HG02852 (cell line): Measurements from ENCODE around the gene ENG.

Experiments
- ATAC-seq: cut with Tn5 transposase; IDR thresholded peaks from one replicate; pipeline ENCODE4 v1.9.1; 2021; ENCODE audit warnings: mild to moderate bottlenecking, moderate library complexity; ENCODE audit not compliant: unreplicated experiment

ENG gene

GRCh38 chr9:127778280-127779135 is 76.0 kb downstream of the ENG start, which contains the start of gene SH2D3C:
SH2D3C (minus strand) TSS chr9:127778666; CDS start chr9:127778627, 39 bp downstream.
- ATAC-seq = peak; percentile 35

- ATAC-seq = no peak
Observed at GRCh38 chr9:127777368-127777980, 77.0 kb downstream of the ENG start.

DNA sequence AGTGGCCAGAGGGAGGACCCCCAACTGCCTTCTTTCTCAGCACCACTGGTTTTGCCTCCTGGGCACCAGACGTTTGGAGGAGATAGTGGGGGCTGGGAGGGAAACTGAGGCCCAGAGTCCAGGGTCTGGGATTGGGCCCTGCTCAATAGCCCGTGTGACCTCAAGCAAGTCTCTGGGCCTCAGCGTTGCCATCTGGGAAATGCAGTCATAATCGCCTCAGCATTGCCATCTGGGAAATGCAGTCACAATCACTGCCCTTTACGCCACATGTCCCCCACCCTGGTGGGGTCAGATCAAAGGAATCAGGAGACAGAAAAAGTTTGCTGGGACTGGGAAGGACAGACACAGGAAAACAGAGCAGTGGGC is 77.6 kb downstream of the ENG start:
- no peak for ATAC-seq

DNA sequence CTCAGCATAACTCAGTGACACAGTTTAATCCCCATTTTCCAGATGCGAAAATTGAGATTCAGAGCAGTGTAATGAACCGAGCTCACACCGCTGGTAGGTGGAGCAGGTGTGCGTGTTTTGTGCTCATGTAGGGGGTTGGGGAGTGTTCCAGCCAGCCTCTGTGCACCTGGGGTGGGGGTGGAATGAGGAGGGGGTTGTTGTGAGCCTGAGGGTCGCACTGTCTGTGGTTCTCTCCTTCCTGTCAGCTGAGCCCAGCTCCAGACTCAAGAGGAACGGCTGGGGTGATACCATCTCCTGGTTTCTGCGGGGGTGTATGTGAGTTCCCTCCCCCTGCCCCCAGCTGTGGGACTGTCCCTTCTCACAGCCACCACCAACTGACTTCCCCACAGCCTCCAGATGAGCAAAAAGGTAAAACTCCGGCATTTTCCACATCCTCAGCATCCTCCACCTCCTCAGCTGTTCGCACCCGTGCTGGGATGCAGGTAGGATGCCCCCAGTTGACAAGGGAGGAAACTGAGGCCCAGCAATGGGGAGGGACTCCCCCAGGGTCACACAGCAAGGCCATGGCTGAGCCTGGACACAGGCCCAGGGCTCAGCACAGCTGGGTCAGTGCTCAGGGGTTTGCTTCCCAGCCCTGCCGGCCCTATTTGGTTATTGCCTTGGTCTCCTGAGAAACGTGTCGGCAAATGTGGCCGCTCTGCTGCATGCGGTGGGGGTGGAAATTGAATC is 78.1 kb downstream of the ENG start:
- ATAC-seq = peak; percentile 34

- no peak for ATAC-seq
Observed at GRCh38 chr9:127773981-127774380, 80.5 kb downstream of the ENG start.

- no peak for ATAC-seq
Observed at GRCh38 chr9:127773272-127773671, 81.2 kb downstream of the ENG start.

DNA sequence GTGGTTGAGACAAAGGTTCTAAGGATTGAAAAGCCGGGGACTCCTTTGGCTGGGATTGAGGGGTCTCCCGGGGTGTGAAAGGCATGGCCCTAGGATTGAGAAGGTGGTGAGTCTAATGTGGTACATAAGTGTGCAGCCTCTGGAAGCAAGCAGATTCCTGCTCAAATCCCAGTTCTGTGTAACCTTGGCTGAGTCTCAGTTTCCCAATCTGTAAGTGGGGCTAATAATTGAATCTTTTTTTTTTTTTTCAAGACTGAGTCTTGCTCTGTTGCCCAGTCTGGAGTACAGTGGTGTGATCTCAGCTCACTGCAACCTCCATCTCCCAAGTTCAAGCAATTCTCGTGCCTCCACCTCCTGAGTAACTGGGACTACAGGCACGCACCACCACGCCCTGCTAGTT is 81.9 kb downstream of the ENG start:
- no peak for ATAC-seq

DNA sequence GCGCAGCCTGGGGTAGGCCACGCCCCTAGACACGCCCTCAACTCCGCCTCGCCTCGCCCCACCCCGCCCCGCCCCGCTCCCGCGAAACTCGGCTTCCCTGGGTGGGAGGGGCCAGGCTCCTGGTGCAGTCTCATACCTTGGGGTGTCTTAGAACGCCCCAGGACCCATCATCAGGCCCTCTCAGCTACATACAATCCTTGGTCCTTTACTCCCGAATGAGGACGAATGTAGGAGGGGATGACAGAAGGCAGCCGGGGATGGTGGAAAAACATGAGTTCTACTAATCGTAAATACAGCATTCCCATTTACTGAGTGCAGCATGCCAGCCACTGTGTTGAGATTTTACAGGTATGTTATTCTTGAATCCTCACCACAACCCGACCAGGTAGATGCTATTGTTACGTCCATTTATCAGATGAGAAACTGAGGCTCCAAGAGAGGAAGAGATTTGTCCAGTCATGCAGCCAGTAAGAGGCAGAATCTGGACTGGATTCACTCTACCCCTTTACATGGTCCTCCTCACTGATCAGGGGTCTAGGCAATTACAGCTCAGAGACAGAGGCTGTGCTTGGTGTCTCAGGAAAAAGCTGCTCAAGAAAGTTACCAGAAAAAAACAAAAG is 82.8 kb downstream of the ENG start:
- no peak for ATAC-seq

- peak; percentile 84 for ATAC-seq
Observed at GRCh38 chr9:127770905-127771569, 83.4 kb downstream of the ENG start.

DNA sequence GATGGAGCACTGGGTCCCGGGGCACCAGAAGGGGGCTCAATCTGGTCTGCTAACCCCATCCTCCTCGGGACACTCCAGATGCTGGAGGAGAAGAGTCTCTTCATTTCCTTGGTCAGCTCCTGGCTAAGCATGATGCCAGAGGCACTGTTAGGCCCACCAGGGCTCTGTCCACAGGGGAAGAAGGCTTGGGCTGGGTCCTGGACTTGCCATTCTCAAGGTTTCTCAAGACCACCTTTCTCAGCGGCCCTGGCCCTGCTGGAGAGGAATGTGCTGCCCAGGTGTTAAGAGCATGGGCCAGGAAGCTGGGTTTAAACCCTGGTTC is 83.9 kb downstream of the ENG start:
- no peak for ATAC-seq

GRCh38 chr9:127769929-127770582 is 84.4 kb downstream of the ENG start:
- ATAC-seq = no peak

GRCh38 chr9:127769101-127769500 is 85.4 kb downstream of the ENG start:
- ATAC-seq = no peak

DNA sequence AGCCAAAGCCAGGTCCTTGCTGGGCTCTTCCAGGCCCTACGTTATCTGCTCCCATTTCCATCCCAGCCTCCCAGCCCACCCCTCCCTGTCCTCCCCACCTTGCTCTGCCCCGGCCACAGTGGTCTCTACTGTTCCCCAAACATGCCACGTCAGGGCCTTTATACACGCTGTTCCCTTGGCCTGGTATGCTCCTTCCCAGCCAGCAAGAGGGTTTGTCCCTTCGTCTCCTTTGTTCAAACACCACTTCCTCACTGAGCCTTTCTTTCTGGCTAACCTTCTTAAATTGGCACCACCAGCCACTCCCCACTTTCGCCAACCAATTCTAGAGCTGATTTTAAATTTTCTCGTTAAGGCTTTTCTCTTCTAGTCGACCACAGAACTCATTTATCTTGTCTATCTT is 85.8 kb downstream of the ENG start:
- ATAC-seq = no peak

- ATAC-seq = no peak
Observed at GRCh38 chr9:127767909-127768331, 86.5 kb downstream of the ENG start.

DNA sequence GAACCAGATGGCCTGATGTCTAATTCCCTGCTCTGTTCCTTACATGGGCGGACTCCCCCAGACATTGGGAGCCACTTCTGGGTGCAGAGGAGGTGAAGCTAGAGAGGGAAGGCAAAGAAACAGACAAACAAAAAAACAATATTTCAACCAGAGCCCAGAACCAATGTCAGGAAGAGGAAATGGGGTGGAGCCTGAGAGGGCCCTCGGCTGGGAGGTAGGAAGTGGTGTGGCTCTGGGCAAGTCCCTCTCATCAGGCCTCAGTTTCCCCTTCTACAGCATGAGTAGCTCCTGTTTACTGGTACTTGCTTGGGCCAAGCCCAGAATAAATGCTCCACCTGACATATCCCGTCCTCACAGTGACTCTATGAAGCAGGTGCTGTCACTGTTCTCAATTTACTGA is 87.0 kb downstream of the ENG start:
- ATAC-seq = no peak

DNA sequence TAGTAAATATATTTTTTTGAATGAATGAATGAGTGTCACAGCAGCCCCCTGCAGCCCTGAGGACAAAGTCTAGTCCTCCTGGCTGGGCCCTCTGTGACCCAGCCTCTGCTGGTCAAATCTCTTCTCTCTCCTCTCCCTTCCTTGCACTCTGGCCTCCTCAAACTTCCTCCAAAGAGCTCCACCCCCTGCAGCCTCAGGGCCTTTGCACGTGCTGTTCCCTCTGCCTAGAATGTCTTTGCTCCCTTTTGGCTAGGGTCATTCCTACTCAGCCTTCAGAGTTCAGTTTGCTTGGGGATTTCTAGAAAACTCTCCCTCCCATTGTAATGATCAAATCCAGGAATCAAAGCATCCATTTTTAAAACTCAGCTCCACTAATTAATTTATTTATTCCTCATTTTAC is 89.0 kb downstream of the ENG start:
- ATAC-seq = no peak
